Chondrocyte (in vitro differentiated cells): ENCODE measurements around the gene DNAH7. TPM values are rescaled to one million over a fixed set of nuclear protein-coding genes. Genes with fewer than 3 reads are reported as not detected.

ENCODE experiments used
- DNase-seq: peaks from one replicate; pipeline ENCODE4 v3.0.0; 2021; ENCODE audit warnings: mixed read lengths, low spot score
- H3K27ac Mint-ChIP-seq: one replicate; pipeline ENCODE4 v1.8.0; 2021; ENCODE audit warnings: mild to moderate bottlenecking, moderate library complexity, mixed read lengths; ENCODE audit not compliant: unreplicated experiment
- H3K27me3 Mint-ChIP-seq: 2 replicates; pipeline ENCODE4 v1.8.0; 2021; ENCODE audit warnings: low read depth, mixed read lengths
- H3K36me3 Mint-ChIP-seq: 2 replicates; pipeline ENCODE4 v1.8.0; 2021; ENCODE audit warnings: low read depth, mixed read lengths
- H3K4me1 Mint-ChIP-seq: 2 replicates; pipeline ENCODE4 v1.8.0; 2021; ENCODE audit warnings: low read depth, mild to moderate bottlenecking, mixed read lengths
- H3K4me3 Mint-ChIP-seq: one replicate; pipeline ENCODE4 v1.8.0; 2021; ENCODE audit warnings: mild to moderate bottlenecking, moderate library complexity, mixed read lengths; ENCODE audit not compliant: unreplicated experiment
- H3K9me3 Mint-ChIP-seq: 2 replicates; pipeline ENCODE4 v1.8.0; 2021; ENCODE audit warnings: low read depth, mixed read lengths
- total RNA-seq: library from RNA; stranded (reverse); gene quantifications from 3 replicates; pipeline ENCODE4 v1.2.1, GENCODE V29; 2021
- TF ChIP-seq, protein P1 (sequence below): fragments of 200-600 bp; sonication (generic); IDR thresholded peaks from 2 replicates; pipeline ENCODE4 v1.5.0; 2021; ENCODE audit warnings: antibody characterized with exemption, mild to moderate bottlenecking, moderate library complexity

DNAH7 gene
- total RNA-seq, 1 donor from 2014 or later: 0.20 TPM

DNA sequence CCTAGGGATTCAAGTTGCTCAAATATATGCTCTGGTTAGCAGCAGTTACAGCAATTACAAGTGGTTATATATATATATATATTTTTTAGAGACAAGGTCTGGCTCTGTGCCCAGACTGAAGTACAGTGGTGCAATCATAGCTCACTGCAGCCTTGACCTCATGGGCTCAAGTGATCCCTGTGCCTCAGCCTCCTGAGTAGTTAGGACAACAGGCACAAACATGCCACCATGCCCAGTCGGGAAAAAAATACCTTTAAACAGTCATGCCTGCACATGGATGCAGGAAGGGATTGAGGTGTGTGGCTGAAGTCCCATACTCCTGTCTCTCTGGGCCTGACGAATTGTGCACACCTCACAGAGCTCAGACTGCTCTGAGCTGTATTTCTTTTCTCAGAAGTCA, 19.6 kb upstream of the DNAH7 start:
- no peak overlapping the region for H3K27ac Mint-ChIP-seq
- H3K4me3 Mint-ChIP-seq: no peak overlapping the region
- no peaks in the 10 kb centered on the region for H3K36me3 Mint-ChIP-seq
- H3K4me1 Mint-ChIP-seq: peaks cover 9% of the 10 kb centered on the region
- no peaks in the 10 kb centered on the region for H3K9me3 Mint-ChIP-seq
- TF ChIP-seq, protein P1, sequence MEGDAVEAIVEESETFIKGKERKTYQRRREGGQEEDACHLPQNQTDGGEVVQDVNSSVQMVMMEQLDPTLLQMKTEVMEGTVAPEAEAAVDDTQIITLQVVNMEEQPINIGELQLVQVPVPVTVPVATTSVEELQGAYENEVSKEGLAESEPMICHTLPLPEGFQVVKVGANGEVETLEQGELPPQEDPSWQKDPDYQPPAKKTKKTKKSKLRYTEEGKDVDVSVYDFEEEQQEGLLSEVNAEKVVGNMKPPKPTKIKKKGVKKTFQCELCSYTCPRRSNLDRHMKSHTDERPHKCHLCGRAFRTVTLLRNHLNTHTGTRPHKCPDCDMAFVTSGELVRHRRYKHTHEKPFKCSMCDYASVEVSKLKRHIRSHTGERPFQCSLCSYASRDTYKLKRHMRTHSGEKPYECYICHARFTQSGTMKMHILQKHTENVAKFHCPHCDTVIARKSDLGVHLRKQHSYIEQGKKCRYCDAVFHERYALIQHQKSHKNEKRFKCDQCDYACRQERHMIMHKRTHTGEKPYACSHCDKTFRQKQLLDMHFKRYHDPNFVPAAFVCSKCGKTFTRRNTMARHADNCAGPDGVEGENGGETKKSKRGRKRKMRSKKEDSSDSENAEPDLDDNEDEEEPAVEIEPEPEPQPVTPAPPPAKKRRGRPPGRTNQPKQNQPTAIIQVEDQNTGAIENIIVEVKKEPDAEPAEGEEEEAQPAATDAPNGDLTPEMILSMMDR: no peak
- no peaks in the 10 kb centered on the region for H3K27me3 Mint-ChIP-seq
- DNase-seq: no peak

DNA sequence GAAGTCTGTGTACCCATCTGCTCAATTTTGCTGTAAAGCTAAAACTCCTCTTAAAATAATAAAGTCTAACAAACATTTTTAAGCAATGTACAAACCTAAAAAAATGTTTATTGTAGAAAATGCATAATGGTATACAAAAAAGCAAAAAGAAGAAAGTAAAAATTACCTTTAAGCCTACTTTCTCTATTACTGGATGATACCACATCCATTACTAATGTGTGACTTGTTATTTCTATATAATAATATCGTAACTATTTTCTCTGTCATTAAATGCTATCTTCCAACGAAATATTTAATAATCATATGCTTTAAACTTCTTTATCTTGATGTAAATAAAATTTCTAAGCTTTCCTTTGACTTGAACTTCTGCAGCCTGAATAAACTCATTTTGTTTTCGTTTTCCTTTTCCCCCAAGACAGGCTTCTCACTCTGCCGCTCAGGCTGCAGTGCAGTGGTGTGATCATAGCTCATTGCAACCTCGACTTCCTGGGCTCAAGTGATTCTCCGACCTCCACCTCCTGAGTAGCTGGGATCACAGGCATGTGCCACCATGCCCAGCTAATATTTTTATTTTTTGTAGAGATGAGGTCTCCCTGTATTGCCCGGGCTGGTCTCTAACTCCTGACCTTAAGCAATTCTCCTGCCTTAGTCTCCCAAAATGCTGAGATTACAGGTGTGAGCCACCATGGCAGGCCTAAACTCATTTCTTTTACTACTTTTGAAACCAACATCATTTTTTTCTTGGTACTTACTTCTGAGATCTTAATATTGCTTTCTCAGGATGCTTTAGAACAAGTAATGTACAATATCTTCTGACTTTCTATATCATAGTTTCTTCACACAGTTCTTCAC, 18.1 kb upstream of the DNAH7 start:
- Mint-ChIP-seq H3K9me3 (no peaks in the 10 kb centered on the region), H3K27ac (no peak overlapping the region), H3K4me1 (peaks cover 14% of the 10 kb centered on the region), H3K27me3 (no peaks in the 10 kb centered on the region), H3K36me3 (no peaks in the 10 kb centered on the region), H3K4me3 (no peak overlapping the region)
- TF ChIP-seq, protein P1: no peak
- DNase-seq: no peak

DNA sequence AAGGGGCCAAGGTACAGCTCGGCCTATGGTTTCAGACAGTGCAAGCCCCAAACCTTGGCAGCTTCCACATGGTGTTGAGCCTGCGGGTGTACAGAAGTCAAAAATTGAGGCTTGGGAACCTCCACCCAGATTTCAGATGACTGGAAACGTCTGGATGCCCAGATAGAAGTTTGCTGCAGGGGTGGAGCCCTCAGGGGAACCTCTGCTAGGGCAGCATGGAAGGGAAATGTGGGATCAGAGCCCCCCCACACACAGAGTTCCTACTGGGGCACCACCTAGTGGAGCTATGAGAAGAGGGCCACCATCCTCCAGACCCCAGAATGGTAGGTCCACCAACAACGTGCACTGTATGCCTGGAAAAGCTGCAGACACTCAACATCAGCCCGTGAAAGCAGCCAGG, 15.0 kb upstream of the DNAH7 start:
- no peaks in the 10 kb centered on the region for H3K9me3 Mint-ChIP-seq
- DNase-seq: no peak
- H3K4me3 Mint-ChIP-seq: no peak overlapping the region
- peaks cover 22% of the 10 kb centered on the region for H3K4me1 Mint-ChIP-seq
- no peaks in the 10 kb centered on the region for H3K36me3 Mint-ChIP-seq
- no peak overlapping the region for H3K27ac Mint-ChIP-seq
- no peaks in the 10 kb centered on the region for H3K27me3 Mint-ChIP-seq
- TF ChIP-seq, protein P1: no peak

DNA sequence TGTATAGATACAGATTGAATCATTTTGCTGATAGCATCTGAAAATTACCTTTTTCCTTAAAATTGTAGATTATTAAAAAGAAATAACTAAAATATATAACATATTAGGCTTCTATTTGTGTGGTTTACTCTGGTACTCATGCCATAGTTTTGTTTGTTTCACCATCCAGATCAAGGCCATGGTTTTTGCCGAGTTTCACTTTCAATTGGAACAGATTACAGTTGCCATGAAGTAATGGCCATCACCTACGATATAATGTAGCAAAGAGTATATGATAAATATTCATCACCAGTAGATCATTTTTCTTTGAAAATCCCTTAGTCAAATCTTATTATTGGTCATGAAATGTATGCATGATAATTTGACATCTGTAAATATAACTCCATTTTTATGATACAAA, 11.9 kb upstream of the DNAH7 start:
- peaks cover 21% of the 10 kb centered on the region for H3K4me1 Mint-ChIP-seq
- no peaks in the 10 kb centered on the region for H3K36me3 Mint-ChIP-seq
- no peak for DNase-seq
- H3K4me3 Mint-ChIP-seq: no peak overlapping the region
- H3K9me3 Mint-ChIP-seq: no peaks in the 10 kb centered on the region
- no peaks in the 10 kb centered on the region for H3K27me3 Mint-ChIP-seq
- H3K27ac Mint-ChIP-seq: no peak overlapping the region
- TF ChIP-seq, protein P1: no peak

DNA sequence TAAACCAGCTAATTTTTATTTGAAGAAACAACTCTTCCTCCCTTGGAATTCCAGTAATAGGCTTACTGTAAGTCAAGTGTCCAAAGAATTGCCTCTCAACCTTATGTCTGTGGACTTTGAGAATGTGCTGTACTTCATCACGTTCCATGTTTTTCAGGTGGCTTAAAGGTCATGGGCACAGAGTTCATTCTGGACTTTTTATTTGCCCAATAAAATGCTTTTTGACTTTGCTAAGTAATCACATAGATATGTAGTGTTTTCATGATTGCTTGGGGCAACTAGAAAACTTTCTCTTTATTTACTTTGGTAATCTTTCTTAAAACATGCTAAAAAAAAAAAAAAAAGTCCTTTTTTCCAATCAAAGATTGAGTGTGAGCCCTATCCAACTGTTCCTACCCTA, 10.4 kb upstream of the DNAH7 start:
- Mint-ChIP-seq H3K36me3 (no peaks in the 10 kb centered on the region), H3K27ac (no peak overlapping the region), H3K27me3 (no peaks in the 10 kb centered on the region), H3K4me3 (no peak overlapping the region), H3K9me3 (no peaks in the 10 kb centered on the region), H3K4me1 (peaks cover 21% of the 10 kb centered on the region)
- TF ChIP-seq, protein P1: no peak
- DNase-seq: no peak
